ENCODE measurements around the gene KCNMB2. TPM values are rescaled to one million over a fixed set of nuclear protein-coding genes. Genes with fewer than 3 reads are reported as not detected.

KCNMB2 gene
- total RNA-seq, 1 donor from 2014 or later: not detected

DNA sequence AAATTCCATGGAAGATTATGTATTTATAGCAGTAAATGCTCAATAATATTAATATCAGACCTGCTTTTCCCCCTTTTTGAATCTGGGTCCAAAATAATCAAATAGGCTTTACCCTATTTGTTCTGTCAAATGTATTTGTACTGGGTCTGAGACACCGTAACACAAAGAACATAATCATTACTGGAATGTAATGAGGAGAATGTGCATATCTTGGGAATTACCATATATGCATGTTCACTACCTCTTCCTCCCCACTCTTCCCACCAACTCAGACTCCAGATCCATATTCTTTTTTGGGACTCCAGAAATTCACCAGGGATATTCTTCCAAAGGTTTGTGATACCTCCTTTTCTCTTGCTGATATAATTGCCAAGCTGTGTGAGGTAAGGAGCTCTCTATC, 237.1 kb downstream of the KCNMB2 start:
- Mint-ChIP-seq H3K27ac (ENCODE audit: unreplicated experiment) (no peak overlapping the region), H3K36me3 (ENCODE audit: unreplicated experiment) (no peaks in the 10 kb centered on the region)

DNA sequence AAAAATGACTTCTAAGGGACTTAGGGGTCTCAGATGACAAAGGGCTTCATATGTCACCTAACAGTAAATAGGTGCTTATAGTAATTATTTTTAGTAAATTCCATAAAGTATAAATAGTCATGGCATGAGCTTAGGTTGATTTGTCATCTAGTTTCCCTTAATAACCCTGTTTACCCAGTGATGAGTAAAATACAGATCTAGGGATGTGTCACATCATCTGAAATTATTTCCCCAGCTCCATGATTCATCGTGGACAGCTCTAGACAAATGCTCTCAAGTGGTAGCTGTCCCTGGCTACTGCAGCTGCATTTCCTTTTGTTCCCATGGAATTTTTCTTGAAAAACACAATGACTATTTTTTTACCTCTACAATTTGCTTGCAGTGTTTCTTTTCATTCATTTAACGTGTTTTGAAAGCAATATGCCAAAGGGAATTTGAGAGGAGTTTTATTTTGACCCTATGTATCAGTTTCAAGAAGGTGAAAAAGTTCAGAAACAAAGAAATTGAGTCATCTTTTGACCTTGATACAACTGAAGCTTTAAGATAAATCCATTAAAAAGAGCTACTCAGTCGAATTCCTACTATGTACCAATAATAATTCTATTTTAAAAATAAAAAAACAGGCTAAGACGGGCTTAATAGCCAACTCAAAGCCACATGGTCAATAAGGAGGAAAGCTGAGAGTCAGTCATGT, 241.6 kb downstream of the KCNMB2 start:
- TF ChIP-seq, protein P1, sequence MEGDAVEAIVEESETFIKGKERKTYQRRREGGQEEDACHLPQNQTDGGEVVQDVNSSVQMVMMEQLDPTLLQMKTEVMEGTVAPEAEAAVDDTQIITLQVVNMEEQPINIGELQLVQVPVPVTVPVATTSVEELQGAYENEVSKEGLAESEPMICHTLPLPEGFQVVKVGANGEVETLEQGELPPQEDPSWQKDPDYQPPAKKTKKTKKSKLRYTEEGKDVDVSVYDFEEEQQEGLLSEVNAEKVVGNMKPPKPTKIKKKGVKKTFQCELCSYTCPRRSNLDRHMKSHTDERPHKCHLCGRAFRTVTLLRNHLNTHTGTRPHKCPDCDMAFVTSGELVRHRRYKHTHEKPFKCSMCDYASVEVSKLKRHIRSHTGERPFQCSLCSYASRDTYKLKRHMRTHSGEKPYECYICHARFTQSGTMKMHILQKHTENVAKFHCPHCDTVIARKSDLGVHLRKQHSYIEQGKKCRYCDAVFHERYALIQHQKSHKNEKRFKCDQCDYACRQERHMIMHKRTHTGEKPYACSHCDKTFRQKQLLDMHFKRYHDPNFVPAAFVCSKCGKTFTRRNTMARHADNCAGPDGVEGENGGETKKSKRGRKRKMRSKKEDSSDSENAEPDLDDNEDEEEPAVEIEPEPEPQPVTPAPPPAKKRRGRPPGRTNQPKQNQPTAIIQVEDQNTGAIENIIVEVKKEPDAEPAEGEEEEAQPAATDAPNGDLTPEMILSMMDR (IDR thresholded peaks at IDR 0.05): no peak
- no peak overlapping the region for H3K27ac Mint-ChIP-seq (ENCODE audit: unreplicated experiment)
- no peaks in the 10 kb centered on the region for H3K36me3 Mint-ChIP-seq (ENCODE audit: unreplicated experiment)
- peaks cover 2% of the 10 kb centered on the region for H3K4me1 Mint-ChIP-seq (ENCODE audit: unreplicated experiment)
- H3K9me3 Mint-ChIP-seq (ENCODE audit: unreplicated experiment): no peaks in the 10 kb centered on the region
- no peaks in the 10 kb centered on the region for H3K27me3 Mint-ChIP-seq (ENCODE audit: unreplicated experiment)
- DNase-seq (ENCODE audit: extremely low spot score, unreplicated experiment): no peak
- no peak overlapping the region for H3K4me3 Mint-ChIP-seq (ENCODE audit: unreplicated experiment)

More for the DNA sequence above, 237.1 kb downstream of the KCNMB2 start:
- Mint-ChIP-seq H3K4me1 (ENCODE audit: unreplicated experiment) (no peaks in the 10 kb centered on the region), H3K27me3 (ENCODE audit: unreplicated experiment) (peaks cover 3% of the 10 kb centered on the region), H3K9me3 (ENCODE audit: unreplicated experiment) (no peaks in the 10 kb centered on the region), H3K4me3 (ENCODE audit: unreplicated experiment) (no peak overlapping the region)
- DNase-seq (ENCODE audit: extremely low spot score, unreplicated experiment): no peak
- TF ChIP-seq, protein P1 (IDR thresholded peaks at IDR 0.05): no peak

DNA sequence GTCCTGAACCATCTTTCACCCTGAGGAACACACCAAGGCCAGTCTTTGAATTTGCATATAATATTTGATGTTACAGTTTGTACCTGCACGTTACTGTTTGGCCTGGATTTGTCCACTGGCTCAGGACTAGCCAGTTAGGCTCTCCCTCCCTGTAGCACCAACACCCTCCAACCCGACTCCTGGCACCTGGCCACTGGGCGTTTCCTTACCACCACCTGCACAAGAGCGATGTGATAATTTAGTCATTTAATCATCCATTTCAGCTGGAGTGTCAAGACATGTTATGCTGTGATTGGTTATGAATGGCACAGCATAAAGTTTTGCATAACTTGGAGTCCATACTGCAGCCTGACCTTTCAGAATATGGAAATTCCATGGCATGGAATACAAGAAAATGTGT, 242.4 kb downstream of the KCNMB2 start:
- H3K9me3 Mint-ChIP-seq (ENCODE audit: unreplicated experiment): no peaks in the 10 kb centered on the region
- H3K27ac Mint-ChIP-seq (ENCODE audit: unreplicated experiment): no peak overlapping the region
- H3K4me3 Mint-ChIP-seq (ENCODE audit: unreplicated experiment): no peak overlapping the region
- DNase-seq (ENCODE audit: extremely low spot score, unreplicated experiment): no peak
- TF ChIP-seq, protein P1 (IDR thresholded peaks at IDR 0.05): no peak
- no peaks in the 10 kb centered on the region for H3K36me3 Mint-ChIP-seq (ENCODE audit: unreplicated experiment)
- H3K27me3 Mint-ChIP-seq (ENCODE audit: unreplicated experiment): no peaks in the 10 kb centered on the region
- H3K4me1 Mint-ChIP-seq (ENCODE audit: unreplicated experiment): peaks cover 2% of the 10 kb centered on the region

DNA sequence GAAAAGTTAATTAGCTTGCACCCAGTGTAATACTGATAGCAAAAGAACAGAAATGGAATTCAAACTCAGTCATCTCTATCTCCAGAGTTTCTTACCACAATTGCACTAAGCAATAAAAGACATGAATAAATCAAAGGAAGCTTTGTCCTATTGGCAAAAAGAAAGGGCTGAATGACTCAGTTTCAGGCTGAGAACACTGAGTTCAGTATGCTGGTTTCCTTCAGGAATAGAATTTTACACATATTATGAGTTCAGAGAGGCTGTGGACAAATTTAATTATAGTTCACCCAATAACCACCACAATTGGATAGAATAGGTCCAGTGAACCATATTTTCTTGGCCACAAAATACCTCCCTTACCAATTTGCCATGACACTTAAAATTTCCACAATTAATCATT, 249.7 kb downstream of the KCNMB2 start:
- no peak overlapping the region for H3K4me3 Mint-ChIP-seq (ENCODE audit: unreplicated experiment)

DNA sequence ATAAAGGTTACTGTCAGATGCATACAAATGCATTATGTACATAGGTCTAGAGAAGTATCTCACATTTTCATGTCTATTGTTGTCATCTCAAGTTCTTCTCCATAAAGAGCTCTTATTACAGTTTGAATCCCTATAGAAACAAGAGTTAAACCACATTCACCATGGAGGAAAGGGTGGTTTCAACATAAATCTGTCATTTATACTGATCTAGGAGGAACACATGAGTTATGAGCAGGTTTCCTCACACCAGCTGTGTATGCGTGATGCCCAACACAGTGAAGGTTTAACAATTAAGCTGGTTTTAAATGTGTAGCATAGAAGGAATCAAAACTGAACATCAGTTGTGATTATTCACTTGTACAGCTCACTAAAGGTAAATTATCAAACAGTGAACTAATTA, 251.7 kb downstream of the KCNMB2 start:
- TF ChIP-seq, protein P1 (IDR thresholded peaks at IDR 0.05): no peak
- no peak for DNase-seq (ENCODE audit: extremely low spot score, unreplicated experiment)
- Mint-ChIP-seq H3K4me3 (ENCODE audit: unreplicated experiment) (no peak overlapping the region), H3K9me3 (ENCODE audit: unreplicated experiment) (peaks cover 19% of the 10 kb centered on the region), H3K4me1 (ENCODE audit: unreplicated experiment) (no peaks in the 10 kb centered on the region), H3K27me3 (ENCODE audit: unreplicated experiment) (no peaks in the 10 kb centered on the region), H3K36me3 (ENCODE audit: unreplicated experiment) (peaks cover 2% of the 10 kb centered on the region), H3K27ac (ENCODE audit: unreplicated experiment) (no peak overlapping the region)

More for the DNA sequence above, 249.7 kb downstream of the KCNMB2 start:
- H3K27ac Mint-ChIP-seq (ENCODE audit: unreplicated experiment): no peak overlapping the region
- TF ChIP-seq, protein P1 (IDR thresholded peaks at IDR 0.05): no peak
- no peaks in the 10 kb centered on the region for H3K27me3 Mint-ChIP-seq (ENCODE audit: unreplicated experiment)
- H3K4me1 Mint-ChIP-seq (ENCODE audit: unreplicated experiment): no peaks in the 10 kb centered on the region
- H3K9me3 Mint-ChIP-seq (ENCODE audit: unreplicated experiment): peaks cover 6% of the 10 kb centered on the region
- no peak for DNase-seq (ENCODE audit: extremely low spot score, unreplicated experiment)
- no peaks in the 10 kb centered on the region for H3K36me3 Mint-ChIP-seq (ENCODE audit: unreplicated experiment)

All from osteocyte (in vitro differentiated cells).